NCI-H510A (cell line): ENCODE measurements around the gene MVD.
"Not testable (repeated sequence)": the region's sequence is repeated elsewhere in the genome, so short reads cannot be mapped to it uniquely, and the experiment has no call there.

Source experiments
- DNase-seq: peaks from one replicate; lab custom pipeline; 2025; lab: John Stamatoyannopoulos, UW

Gene MVD

DNA sequence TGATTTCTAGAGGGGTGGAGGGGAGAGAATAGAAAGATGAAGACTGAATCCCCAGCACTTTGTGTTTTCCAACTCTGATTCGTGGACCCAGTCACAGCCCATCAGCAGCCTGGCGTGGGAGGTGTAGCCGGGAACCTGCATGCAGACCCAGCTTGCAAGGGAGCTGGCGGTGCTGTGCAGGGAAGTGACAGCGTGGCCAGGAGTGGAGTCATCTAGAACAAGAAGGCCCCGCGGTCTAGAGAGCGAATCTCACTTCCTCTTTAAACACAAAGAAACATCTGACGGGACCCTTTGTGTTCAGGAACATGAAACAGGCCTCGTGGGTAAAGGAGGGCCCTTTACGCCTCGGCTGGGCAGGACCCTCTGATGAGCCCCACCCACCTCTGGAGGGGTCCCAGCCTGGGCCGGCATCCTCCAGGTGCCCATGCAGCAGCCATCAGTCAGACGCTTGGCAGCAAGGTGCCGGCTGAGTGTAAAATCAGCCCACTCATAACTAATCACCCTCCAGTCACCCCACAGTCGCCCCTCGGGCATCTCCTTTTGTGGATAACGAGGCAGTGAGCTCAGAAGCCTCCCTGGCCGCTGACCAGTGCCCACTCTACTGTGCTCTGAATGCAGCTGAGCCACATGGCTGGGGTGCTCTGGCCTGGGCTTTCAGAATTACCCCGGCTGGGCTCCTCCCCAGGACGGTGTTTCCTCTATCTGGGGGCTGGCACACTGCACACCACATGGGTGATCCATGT lies 19.0 kb upstream of the MVD start:
- no peak for DNase-seq

DNA sequence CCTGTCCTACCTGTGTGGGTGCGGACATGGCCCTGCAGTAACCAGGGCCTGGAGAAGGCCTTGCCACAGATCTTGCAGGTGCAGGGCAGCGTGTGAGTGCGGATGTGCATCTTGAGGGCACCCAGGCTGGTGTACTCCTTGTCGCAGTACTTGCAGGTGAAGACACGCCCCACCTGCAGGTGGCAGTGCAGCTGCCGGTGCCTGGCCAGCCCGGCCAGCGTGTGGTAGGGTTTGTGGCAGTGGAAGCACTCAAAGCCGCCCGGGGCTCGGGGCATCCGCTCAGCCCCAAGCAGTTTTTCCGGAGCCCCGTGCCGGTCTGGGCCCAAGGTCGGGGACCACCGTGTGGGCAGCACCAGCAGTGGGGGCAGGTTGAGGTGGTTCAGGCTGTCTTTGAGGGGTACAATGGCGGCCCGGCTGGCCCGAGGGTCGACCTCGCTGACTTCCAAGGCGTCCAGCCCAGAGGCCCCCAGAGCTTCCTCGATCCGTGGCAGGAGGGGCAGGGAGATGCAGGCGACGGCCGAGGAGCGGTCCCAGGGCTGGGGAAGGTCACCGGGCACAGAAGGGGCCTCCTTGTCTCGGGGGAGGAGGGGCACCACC lies 18.3 kb upstream of the MVD start:
- DNase-seq, result no peak

DNA sequence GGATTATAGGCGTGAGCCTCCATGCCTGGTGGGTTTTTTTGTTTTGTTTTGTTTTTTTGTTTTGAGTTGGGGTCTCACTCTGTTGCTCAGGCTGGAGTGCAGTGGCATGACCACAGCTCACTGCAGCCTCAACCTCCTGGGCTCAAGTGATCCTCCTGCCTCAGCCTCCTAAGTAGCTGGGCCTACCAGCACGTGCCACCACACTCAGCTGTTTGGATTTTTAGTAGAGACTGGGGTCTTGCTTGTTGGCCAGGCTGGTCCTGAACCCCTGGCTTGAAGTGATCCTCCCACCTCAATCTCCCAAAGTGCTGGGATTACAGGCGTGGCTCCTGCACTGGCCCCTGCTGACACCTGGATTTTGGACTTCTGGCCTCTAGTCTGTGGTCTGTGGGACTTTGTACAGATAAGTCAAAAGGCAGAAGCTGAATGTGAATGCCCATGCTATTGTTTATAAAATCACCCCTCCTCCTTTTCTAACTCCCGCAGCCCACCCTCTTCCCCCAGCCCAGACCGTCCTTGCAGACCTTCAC lies 17.7 kb upstream of the MVD start:
- no peak for DNase-seq

DNA sequence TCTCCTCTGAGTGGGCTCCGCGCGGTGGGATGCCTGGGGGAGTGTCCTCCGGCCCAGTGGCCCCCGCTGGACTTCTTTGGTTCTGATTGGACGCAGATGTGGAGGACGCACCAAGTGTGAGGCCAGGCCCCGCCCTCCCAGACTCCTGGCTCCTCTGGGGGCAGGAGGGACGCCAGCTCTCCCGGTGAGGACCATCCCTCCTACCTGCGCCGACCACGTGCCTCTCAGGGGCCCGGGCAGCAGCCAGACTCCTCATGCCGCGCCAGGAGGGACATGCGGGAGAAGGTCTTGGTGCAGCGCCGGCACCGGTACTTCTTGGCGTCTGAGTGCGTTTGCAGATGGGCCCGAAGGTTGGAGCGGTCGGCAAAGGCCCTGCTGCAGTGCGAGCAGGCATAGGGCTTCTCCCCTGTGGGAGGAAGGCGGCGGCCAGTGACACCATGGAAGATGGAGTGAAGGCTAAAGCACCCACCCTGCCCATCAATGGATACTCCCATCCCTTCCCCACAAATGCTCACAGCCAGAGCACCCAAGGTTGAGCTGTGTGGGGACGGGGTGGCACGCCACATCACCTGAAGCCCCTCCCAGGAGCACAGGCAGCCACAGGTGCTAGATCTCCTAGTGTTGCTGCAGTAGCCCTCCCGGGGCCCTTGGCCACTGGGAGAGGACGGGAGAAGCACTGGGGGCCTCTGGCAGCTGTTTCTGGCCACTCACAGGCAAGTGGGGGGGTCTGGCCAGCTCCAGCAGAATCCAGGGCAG lies 15.5 kb upstream of the MVD start:
- no peak for DNase-seq

DNA sequence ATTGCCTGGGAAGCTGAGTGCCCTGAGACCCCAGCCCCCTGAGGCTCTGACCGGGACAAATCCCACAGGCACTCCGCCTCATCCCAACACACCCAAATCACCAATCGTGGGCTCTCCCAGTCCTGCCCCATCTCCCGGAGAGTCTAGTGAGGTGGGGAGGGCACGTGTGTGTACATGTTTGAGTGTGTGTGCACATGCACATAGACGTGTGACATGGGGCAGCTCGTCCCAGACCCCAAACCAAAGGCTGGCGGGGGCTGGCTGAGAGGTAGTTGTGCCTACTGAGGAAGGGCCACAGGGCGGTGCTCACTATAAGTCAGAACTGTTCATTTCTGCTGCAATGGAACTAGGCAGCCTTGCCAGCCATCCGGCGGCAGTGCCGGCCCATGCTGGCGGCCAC lies 14.8 kb upstream of the MVD start:
- no peak for DNase-seq

DNA sequence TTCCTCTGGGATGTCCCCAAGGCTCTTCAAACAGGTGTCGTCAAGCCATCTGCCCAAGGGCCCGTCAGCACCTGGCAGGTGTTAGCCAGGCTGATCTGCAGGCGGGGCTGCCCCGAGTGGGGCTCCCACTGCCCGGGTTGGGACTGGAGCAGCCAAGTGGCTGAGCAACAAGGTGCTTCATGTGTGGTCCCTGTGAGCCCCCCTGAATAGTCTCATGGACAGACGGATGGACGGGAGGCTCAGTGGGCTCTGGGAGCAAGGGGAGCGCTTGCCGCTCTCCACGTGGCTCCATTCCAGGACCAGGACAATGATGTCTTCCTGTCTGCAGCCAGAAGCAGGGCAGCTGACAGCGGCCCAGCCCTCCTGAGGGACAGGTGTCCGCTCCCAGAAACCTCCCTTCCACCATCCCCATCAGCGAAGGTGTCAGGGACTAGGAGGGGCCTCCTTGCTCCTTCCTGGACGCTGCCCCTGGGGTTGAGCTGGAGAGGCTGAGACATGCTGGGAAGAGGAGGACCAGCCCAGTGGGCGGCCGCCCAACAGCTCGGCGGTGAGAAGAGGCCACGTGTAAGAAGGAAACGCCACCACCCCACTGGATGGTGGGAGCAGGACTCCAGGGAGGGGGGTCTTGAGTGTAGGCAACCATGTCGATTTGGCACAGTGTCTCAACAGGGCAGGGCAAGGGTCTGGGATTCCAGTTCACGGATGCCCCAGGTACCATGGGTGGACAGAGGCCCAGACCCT lies 13.8 kb upstream of the MVD start:
- DNase-seq, result no peak

DNA sequence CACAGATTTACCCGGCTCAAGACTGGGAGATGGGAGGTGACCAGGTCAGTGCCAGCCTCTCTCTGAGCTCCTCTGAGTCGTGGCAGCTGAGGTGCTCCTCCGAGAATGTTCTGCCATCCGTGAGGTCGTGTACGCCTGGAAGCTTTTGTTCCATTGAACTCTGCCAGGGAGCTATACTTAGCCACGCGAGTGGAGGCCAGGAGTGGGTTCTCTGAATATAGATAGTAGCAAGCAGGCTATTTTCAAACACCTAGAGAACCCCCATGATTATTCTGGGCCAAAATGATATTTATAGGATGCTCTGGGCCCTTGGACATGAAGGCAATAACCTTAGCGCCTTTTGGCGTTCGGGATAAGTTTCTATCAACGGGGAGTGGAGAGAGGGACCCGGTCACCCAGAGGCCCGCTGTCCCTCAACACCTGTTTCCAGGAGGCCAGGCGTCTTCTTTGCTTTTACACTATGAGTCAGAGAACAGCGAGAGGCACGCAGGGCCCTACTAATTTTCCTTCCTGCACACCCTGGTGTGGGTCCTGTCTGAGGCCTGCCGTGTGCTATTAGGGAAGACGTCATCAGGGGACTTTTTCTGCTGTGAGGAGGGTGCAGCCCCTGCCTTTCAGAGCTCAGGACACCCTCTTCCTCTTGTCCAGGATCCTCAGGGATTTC lies 11.0 kb upstream of the MVD start:
- no peak for DNase-seq

DNA sequence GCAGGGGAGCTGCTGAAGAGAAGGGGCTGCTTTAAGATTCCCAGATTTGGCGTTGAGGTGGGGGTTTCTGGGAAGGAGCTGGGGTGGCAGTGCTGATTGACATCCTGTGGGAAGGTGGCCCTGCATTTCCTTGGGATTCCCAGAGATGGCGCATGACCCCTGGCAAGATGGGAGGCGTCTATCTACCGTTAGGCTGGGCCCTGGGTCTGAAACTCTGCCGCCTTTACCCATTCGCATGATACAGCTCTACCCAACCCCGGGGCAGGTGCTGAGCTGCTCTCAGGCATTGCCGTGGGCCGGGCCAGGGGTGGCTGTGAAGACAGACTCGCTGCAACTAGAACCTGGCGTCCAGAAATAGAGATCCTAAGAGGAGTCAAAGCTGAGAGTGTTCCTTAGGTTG lies 9.9 kb upstream of the MVD start:
- DNase-seq, result no peak

DNA sequence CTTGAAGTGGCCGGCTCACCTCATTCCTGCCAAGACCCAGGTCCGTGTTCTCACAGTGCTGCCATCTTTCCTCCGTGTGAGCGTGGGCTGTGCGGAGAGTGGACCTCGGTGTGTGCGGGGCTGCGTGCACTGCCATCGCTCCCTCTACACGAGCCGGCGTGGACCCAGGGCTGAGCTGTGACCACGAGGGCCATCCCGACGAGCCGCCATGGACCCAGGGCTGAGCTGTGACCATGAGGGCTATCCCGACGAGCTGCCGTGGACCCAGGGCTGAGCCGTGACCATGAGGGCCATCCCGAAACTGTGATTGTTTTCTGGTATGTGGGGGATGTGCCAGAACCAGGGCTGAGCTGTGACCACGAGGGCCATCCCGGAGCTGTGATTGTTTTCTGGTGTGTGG lies 8.9 kb upstream of the MVD start:
- DNase-seq, result no peak

DNA sequence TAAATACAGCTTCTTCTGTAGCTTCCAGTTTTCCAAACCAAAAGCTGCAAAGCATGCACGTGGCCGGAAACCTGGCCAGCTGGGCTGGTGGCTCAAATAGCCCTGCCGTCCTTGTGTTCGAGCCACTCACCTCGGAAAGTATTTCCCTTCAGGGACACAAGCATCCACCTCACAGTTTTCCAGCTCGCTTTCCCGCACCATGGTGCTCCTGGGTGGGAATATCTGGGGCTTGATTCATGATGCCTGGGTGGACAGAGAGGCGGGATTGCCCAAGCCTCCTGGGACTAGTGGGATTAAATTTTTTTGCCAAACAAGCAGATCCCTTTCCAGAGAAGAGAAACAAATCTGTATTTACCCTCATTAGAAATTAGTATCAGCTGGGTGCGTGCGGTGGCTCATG lies 7.1 kb upstream of the MVD start:
- no peak for DNase-seq

DNA sequence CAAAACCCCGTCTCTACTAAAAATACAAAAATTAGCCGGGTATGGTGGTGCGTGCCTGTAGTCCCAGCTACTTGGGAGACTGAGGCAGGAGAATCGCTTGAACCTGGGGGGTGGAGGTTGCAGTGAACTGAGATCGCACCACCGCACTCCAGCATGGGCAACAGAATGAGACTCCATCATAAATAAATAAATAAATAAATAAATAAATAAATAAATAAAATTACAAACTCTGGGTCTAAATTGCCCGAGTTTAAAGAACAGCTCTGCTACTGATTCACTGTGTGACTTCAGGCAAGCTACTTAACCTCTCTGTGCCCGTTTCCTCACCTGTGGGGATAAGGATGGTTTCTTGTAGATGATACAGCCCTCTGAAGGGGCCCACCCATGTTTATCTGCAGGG lies 6.6 kb upstream of the MVD start:
- DNase-seq, result not testable (repeated sequence)

DNA sequence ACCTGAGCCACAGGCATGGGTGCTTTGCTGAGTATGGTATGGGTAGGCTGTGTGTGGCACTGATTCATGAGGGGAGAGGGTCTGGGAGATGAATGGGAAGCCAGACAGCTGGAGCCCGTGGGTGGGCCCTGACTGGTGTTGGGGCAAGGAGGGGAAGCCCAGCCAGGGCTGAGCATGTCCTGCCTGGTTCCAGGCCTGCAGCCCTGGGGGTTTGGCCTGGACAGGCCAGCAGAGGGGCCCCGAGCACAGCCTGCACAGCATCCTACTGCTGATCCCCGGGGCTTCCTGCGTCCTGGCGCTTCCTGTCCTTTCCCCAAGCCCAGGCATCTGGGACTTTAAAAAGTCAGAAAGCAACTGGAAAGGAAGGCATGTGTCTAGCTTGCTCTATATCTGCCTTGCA lies 4.6 kb upstream of the MVD start:
- no peak for DNase-seq

DNA sequence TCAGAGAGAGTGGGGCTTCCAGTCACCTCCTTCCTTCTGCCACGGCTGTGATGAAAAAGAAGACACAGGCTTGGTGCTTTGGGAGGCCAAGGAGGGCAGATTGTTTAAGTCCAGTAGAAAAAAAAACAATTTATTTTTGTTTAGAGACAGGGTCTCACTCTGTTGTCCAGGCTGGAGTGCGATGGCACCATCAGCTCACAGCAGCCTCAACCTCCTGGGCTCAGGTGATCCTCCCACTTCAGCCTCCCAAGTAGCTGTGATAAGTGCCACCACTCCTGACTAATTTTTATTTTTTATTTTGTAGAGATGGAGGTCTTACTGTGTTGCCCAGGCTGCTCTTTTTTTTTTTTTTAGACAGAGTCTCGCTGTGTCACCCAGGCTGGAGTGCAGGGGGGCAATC lies 2.7 kb upstream of the MVD start:
- DNase-seq, result no peak

DNA sequence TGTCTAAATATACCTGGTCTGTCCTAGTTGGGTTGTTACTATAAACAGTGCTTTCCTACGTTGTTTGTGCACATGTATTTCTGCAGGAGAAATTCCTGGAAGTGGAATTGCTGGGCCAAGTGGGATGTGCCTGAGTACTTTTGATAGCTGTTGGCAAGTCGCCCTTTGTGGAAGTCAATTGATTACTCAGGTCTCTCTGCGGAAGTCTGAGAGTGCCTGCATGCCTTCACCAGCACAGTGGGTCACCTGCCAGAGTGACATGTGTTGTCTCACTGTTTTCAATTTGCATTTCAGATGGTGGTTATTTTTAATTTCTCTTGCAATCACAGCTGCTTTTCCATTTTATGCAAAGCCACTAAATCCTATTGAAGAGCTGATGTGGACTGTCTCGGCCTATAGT lies 2.3 kb upstream of the MVD start:
- DNase-seq, result no peak

DNA sequence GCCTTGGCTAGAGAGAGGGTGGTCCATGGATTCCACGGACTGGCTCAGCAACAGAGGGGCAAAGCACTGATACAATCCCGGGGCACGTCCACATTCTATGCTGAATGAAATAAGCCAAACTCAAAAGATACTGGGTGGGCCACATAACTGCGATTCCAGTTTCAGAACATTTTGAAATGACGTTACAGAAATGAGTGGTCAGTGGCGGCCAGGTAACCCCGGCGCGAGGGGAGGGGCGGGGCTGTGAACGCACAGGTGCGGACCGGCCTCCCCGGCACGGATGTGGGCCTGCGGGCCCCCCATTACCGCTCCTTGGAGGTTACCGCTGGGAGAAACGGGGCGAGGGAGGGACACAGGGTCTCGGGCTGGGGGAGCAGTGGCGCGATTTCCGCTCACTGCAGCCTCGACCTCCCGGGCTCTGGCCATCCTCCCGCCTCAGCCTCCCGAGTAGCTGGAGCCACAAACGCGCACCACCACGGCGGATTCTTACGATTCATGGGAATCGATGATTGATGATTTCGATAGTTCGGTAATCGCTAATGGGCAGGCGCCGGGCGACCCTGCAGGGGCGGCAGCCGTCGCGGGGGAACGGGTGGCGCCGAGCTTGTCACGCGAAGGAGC lies 559 bp downstream of the MVD start:
- DNase-seq, result no peak

DNA sequence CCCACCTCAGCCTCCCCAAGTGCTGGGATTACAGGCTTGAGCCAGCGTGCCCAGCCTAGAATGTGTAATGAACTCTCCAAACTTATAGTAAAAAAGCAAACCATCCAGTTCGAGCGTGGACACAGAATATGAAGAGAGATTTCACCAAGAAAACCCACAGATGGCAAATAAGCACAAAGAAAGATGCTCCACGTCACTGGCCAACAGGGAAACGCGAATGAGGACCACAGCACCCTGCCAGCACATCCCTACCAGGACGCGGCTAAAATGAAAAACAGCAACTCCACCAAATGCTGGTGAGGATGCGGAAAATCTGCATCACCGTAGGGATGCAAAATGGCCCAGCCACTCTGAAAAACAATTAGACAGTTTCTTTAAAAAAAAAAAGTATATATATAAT lies 1.4 kb downstream of the MVD start:
- no peak for DNase-seq

DNA sequence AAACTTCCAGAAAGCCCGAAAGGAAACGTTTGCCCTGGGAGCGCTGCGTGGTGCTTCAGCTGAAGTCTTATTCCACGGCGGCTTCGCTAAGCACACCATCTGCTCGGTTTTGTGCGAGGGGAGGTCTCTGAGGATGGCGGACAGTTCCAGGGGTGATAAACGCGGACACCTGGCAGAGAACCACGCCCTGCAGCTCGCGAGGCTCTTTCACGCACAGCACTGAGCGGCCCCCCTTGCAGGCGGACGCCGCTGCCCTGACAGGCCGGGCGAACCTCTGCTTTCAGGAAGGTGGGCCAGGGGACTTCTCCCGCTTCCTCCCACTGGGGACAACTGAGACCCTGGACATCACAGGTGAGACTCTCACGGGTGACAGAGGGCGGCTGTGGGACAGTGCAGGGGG lies 3.7 kb downstream of the MVD start:
- no peak for DNase-seq

DNA sequence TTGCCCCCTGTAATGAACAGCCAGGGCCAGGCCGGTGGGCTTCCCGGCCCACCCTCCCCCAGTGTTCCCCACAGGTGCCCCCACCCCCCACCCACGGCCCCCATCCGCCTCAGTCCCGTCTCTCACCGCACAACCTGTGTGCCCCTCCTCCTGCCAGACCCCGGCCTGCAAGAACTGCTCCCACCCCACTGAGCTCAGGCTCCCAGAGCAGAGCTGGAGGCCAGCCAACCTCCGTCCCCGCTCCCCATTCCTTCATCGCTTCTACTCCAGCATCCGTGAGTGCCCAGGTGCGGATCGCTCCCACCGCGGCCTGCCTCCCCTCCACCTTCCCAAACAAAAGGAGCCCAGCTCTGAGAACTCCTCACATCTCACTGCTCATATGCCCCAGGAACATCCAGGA lies 4.2 kb downstream of the MVD start:
- DNase-seq, result no peak

DNA sequence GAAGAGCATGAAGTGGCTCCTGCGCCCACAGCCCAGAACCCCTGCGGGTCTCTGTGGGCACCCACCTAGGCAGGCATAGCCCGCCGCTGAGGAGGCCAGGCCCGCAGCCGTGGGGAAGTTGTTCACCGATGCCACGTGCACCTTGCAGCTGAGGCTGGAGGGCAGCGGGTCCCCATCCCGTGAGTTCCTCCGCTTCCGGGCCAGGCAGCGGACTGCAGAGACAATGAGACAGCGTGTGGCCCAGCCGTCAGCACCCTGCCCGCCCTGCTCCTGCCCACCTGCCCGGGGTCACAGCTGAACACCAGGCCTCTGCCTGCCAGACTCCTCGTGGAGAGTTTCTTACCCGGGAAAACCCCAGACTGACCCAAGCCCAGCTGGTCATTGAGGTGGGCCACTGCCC lies 5.5 kb downstream of the MVD start:
- no peak for DNase-seq

DNA sequence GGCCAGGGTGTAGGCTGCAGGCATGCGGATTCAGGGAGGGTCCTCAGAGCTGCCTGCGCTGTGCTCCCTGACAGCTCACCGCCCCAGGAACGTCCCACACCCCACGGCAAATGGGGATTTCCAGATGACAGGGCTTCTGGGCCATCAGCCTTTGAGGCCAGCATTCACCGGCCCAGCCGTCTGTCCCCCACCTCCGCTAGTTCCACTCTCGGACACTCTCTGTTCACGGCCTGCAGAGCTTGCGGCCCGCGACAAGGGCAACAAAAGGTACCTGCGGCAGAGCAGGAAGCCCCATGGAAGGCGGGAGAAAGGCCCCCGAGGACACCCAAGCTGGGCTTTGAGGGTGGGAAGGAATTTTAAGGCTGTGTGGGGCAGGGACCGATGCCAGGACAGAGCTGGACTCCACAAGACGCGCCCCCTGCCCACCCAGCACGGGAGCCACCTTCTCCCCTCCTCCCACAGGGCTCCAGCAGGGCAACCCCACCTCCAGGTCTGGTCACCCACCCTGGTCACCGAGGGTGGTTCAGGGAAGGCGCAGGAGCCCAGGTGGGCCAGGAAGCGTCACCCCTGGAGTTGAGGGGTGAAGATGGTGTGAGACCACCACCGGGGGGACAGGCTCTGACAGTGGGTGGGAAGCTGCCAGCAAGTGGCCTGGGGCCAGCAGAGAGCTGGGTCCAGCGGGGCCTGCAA lies 6.5 kb downstream of the MVD start:
- DNase-seq, result no peak

DNA sequence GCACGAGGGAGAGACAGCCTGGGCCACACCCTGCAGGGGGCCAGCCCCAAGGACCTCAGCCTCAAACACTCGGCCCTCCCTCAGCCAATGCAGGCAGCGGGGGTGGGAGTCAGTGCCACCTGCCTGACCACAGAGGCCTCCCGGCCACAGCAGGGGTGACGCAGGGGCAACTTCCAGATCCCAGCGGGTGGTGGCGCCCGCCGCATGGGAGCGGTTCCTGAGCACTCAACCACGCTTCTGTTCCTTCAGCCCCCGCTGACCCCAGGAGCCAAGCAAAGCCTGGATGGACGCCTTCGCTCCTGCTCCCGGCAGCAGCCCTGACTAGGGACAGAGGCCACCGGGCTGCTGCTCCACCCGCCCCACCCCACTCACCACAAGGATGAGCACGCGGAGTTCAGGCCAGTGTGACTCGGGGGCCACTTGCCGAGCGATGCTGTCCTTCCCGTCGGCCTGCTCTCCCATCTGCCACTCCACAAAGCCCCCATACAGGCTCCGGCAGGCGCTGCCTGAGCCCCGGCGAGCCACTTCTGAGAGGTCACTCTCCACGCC lies 7.1 kb downstream of the MVD start:
- DNase-seq, result no peak
